HUES64 (cell line): ENCODE data around the gene ANAPC1.
"Not testable (repeated sequence)": the region's sequence is repeated elsewhere in the genome, so short reads cannot be mapped to it uniquely, and the experiment has no call there.

Source experiments
- H3K27ac ChIP-seq: 2 replicates; pipeline ENCODE4 v1.7.0; 2013; ENCODE audit warnings: low read depth, low read length, inconsistent platforms
- H3K27me3 ChIP-seq: 2 replicates; pipeline ENCODE4 v1.6.1; 2013; ENCODE audit warnings: mild to moderate bottlenecking, low read length; ENCODE audit not compliant: insufficient read depth
- H3K36me3 ChIP-seq: 2 replicates; pipeline ENCODE4 v1.6.1; 2013; ENCODE audit warnings: mild to moderate bottlenecking, low read length; ENCODE audit not compliant: insufficient read depth
- H3K4me1 ChIP-seq: 2 replicates; pipeline ENCODE4 v1.6.1; 2013; ENCODE audit warnings: mild to moderate bottlenecking, low read length, moderate library complexity; ENCODE audit not compliant: insufficient read depth
- H3K4me3 ChIP-seq: 2 replicates; pipeline ENCODE4 v1.5.1; 2013; ENCODE audit warnings: mild to moderate bottlenecking, low read length, moderate library complexity
- H3K9ac ChIP-seq: 2 replicates; pipeline ENCODE4 v1.6.1; 2013; ENCODE audit warnings: mild to moderate bottlenecking, low read depth, low read length
- H3K9me3 ChIP-seq: 2 replicates; pipeline ENCODE4 v1.6.1; 2013; ENCODE audit warnings: low read depth, low read length; ENCODE audit not compliant: insufficient read depth
- WGBS: fragments of 150-250, 120-280 bp; methylation state at CpG from one replicate; pipeline ENCODE4 v1.1.7; 2013; ENCODE audit warnings: missing lambda C conversion rate; 5-methylcytosine and 5-hydroxymethylcytosine counted together

Gene ANAPC1

DNA sequence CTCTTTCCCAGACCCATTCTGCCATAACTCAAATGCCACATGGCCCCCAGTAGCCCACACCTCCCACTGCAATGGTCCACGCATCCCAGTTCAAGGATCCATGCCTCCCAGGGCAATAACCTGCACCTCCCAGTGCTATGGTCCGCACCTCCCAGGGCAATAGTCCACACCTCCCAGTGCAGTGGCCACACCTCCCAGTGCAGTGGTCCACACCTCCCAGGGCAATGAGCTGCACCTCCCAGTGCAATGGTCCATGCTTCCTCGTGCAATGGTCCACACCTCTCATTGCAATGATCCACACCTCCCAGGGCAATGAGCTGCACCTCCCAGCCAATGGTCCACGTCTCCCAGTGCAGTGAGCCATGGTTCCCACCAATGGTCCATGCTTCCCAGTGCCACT, 135.6 kb downstream of the ANAPC1 start:
- H3K27me3 ChIP-seq, H3K4me1 ChIP-seq, H3K4me3 ChIP-seq, H3K9me3 ChIP-seq, H3K36me3 ChIP-seq, H3K9ac ChIP-seq, H3K27ac ChIP-seq: not testable (repeated sequence)
- WGBS: 96% methylated on average over 2 of the region's 4 CpGs

DNA sequence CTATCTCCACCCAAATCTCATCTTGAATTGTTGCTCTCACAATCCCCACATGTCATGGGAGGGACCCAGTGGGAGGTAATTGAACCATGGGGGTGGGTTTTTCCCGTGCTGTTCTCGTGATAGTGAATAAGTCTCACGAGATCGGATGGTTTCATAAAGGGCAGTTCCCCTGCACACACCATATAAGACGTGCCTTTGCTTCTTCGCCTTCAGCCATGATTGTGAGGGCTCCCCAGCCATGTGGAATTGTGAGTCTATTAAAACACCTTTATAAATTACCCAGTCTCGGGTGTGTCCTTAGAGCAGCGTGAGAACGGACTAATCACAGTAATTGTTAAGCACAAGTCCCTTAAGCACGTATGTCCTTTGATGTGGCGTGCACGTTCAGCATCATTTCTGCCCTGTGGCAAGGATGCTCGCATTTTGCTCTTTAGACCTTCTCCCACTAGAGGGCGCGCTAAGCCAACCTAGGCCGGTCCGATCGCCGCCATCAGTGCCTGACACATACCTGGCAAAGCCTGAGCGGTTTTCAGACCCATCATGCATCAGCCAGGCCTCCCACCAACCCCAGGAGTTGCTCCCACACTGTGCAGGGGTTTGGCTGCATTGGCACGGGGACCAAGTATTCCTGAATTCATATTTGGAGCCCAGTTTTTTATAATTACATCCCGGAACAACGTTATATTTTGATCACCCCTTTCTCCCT, 136.4 kb downstream of the ANAPC1 start:
- not testable (repeated sequence) for H3K4me1 ChIP-seq, H3K36me3 ChIP-seq, H3K27ac ChIP-seq, H3K9ac ChIP-seq, H3K4me3 ChIP-seq, H3K27me3 ChIP-seq, H3K9me3 ChIP-seq
- WGBS: 56% methylated on average over 4 of the region's 23 CpGs

DNA sequence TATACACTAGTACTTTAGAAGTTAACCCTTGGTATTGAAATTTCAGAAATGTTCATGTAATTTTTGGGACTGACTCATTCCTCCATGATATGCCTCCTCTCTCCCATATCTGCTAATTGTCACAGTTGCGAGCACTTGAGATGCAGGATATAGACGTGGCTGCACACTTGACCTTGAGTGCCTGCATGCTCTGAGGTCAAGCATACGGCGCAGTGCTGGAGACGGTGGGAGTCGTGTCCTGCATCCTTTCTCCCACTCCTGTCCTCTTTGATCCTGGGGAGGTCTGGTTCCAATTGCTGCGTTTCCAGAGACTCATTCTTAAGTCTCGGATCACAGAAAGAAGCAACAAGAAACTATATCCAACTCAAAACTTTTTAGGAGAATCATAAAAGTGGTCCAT, 139.2 kb downstream of the ANAPC1 start:
- not testable (repeated sequence) for H3K9ac ChIP-seq, H3K4me1 ChIP-seq, H3K9me3 ChIP-seq, H3K27me3 ChIP-seq, H3K27ac ChIP-seq, H3K36me3 ChIP-seq, H3K4me3 ChIP-seq
- 96% methylated on average over 6 of the region's 8 CpGs for WGBS

DNA sequence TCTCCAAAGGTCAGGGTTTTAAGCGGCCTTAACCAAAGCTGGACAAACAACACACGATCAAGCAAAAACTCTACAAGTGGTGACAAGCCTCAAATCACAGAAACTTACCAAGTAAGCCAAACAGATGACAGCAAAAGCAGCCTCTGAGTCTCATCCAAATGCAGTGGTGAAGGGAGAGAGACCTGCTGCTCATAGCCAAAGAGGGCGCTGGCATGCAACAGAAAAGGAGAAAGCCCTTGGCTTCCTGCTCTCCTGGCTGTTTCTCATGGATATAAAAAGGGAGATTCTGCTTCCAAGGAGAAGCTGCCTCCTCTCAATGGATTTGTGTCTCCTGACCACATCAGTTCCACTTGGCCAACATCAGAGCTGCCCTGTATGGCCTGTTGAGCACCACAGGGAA, 142.5 kb downstream of the ANAPC1 start:
- not testable (repeated sequence) for H3K9me3 ChIP-seq, H3K4me1 ChIP-seq, H3K4me3 ChIP-seq, H3K9ac ChIP-seq, H3K36me3 ChIP-seq, H3K27me3 ChIP-seq, H3K27ac ChIP-seq
- 80% methylated on average over 1 of the region's 3 CpGs for WGBS

DNA sequence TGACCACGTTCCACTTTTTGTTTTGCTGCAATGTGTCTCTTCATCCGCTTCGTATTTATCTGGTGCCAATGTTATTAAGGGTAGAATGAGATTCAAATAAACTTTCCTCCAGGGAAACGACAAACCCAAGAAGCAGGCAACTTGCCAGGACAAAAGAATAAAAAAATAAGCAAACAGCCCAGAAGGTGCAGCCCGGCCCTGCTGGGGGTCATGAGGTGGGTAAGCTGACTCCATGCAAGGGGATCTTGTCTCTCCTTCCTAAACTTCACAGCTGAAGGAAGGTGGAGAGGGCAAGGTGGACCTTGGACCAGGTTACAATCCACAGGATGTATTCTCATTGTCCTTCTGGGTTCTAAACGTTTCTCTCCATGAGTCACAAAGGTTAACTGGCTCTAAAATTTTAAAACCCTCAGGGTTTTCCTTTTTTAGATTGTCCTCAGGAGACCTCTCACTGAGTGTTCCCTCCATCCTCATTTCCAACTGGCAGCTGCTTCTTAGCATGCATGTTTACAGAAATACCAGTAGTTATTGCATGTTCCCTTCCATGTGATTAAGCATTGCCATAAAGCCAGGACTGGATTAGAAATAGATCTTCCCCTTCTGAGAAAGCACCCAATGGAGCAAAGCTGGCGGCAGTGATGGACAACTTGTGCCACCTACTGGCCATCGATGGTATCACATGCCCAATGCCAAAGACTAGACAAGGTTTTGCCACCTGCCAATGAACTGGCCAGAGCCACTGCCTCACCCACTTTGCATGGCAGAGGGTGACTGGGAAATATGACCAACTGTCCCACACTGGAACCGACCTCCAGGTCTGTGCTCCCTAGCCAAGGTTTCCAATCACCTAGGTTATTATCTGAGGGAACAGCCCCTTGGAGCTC, 147.9 kb downstream of the ANAPC1 start:
- WGBS: 76% methylated on average over 4 of the region's 9 CpGs
- not testable (repeated sequence) for H3K4me1 ChIP-seq, H3K27ac ChIP-seq, H3K36me3 ChIP-seq, H3K9ac ChIP-seq, H3K9me3 ChIP-seq, H3K27me3 ChIP-seq, H3K4me3 ChIP-seq

DNA sequence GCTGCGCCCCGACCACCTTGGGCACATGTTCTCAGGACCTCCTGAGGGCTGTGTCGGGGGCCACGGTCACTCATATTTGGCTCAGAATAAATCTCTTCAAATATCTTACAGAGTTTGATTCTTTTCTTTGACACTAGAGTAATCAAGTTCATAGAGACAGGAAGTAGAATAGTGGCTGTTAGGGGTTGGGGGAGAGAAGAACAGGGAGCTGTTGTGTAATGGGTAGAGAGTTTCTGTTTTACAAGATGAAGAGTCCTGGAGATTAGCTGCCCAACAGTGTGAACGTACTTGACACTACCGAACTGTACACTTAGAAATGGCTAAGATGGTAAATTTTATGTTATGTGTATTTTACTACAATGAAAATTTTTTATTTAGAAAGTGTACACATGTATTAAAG, 148.6 kb downstream of the ANAPC1 start:
- H3K27ac ChIP-seq, H3K9me3 ChIP-seq, H3K4me1 ChIP-seq, H3K27me3 ChIP-seq, H3K36me3 ChIP-seq, H3K9ac ChIP-seq, H3K4me3 ChIP-seq: not testable (repeated sequence)
- WGBS: no CpG with 5 or more reads among the region's 6 CpGs

DNA sequence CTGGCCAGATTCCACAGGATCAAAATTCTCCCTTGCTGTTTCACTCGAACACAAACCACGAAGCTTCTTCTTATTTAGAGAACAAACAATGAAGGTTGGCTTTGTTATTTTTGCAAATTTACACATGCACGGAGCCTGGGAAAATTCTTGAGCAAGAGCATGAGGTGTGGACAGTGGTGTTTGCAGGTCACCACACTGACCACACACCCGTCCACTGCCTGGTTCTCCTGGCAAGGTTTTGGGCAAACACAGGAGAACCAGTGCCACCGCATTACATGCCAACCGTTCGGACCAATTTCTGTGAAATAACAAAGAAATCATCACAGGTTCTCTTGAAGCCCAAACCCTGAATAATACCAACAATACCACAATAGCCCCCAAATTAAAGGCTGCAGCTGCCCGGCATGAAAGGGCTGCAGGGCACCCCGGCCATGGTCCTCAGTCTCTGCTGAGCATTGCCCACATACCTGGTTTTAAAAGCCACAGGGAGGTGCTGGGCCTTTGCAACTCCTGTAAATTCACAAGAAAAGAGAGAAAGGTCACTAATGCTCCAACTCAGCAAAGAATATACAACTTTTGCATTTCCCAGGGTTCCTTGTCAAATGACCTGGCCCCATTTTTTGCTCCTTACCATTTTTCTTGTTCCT, 154.1 kb downstream of the ANAPC1 start:
- H3K9ac ChIP-seq, H3K27ac ChIP-seq, H3K9me3 ChIP-seq, H3K4me3 ChIP-seq, H3K27me3 ChIP-seq, H3K36me3 ChIP-seq, H3K4me1 ChIP-seq: not testable (repeated sequence)
- WGBS: no CpG with 5 or more reads among the region's 9 CpGs

DNA sequence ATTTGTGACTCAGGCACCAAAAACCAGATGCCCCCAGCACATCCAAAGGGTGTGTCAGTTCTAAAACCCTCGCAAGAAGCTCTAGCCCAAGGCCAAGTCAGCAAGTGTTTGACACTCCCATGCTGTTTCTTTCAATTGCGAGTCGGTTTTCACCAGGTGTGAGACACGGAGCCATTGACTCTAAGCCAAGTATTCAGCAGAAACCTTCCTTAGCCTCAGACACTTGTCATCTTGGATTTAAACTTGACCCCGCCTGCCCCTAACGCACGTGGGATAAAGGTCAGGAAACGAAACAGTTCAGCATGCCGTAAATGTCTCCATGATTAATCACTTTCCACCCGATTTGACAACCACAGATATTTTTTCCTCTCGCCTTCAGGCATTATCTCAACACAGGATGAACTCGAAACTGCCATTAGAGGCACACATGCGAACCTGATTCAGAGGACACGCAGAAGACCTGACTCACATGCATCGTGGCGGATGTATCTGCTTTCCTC, 156.3 kb downstream of the ANAPC1 start:
- WGBS: 59% methylated on average over 8 of the region's 16 CpGs
- H3K4me1 ChIP-seq, H3K9ac ChIP-seq, H3K4me3 ChIP-seq, H3K27me3 ChIP-seq, H3K27ac ChIP-seq, H3K9me3 ChIP-seq, H3K36me3 ChIP-seq: not testable (repeated sequence)

DNA sequence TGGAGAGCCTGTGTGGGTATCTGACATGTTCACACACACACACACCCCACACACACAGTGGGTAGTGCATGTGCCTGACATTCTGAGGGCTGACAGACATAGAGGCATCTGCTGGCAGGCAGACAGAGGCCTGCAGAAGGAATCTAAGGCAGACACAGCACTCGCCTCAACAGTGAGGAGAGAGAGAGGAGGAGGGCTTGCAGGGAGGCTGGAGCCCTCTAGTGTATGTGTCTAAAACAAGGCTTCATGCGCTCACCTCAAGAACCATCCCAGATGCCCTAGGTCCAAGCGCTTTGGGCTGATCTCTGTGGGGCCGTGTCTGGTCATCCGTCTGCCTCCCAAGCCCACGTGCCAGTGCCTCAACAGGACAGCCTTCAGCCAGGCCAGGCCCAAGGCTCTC, 158.3 kb downstream of the ANAPC1 start:
- H3K36me3 ChIP-seq, H3K27ac ChIP-seq, H3K9ac ChIP-seq, H3K4me3 ChIP-seq, H3K4me1 ChIP-seq, H3K9me3 ChIP-seq, H3K27me3 ChIP-seq: not testable (repeated sequence)
- WGBS: 43% methylated on average over 1 of the region's 6 CpGs

DNA sequence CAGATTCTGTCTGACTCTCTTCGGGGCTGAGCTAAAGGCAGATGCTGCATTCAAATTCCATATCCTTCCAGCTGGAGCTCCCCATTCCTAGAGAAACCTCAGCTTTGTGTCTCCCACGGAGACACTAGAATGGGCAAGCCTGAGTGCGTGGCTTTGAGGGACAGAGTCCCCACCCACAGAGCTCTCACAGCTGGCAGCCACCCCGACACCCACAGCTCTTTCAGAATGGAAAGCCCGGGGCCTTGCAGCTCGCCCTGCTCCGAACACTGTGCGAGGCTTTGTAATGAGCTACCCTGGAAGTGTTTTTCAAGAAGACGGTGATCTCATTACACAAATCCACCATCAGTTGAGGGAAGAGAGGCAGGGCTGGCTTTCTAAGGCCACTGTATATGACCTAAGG, 164.4 kb downstream of the ANAPC1 start:
- H3K9me3 ChIP-seq, H3K9ac ChIP-seq, H3K4me3 ChIP-seq, H3K4me1 ChIP-seq, H3K36me3 ChIP-seq, H3K27me3 ChIP-seq, H3K27ac ChIP-seq: not testable (repeated sequence)
- 76% methylated on average over 3 of the region's 9 CpGs for WGBS
